Muscle of leg (tissue), 16 donors: Measurements from ENCODE around the gene ELAVL4. TPM values are rescaled to one million over a fixed set of nuclear protein-coding genes. Genes with fewer than 3 reads are reported as not detected.

Experiments used
- DNase-seq: peaks from one replicate; pipeline ENCODE4 v3.0.0; 2013
- H3K27ac ChIP-seq: one replicate; pipeline ENCODE4 v1.5.1; 2013; ENCODE audit warnings: mild to moderate bottlenecking, low read length, control low read depth
- H3K27me3 ChIP-seq: one replicate; pipeline ENCODE4 v1.6.1; 2013; ENCODE audit warnings: low read length; ENCODE audit not compliant: control insufficient read depth, insufficient read depth
- H3K36me3 ChIP-seq: one replicate; pipeline ENCODE4 v1.6.1; 2013; ENCODE audit warnings: low read length; ENCODE audit not compliant: control insufficient read depth, insufficient read depth
- H3K4me1 ChIP-seq: one replicate; pipeline ENCODE4 v1.6.1; 2013; ENCODE audit warnings: low read length; ENCODE audit not compliant: control insufficient read depth, insufficient read depth
- H3K4me3 ChIP-seq: one replicate; pipeline ENCODE4 v1.5.1; 2013; ENCODE audit warnings: low read length, control low read depth
- H3K9me3 ChIP-seq: replicated peaks from 2 replicates; pipeline ENCODE4 v1.6.1; 2013; ENCODE audit warnings: low read depth, low read length; ENCODE audit not compliant: control insufficient read depth
- WGBS: methylation state at CpG from one replicate; pipeline ENCODE4 v1.1.5; 2013; ENCODE audit warnings: missing lambda C conversion rate; ENCODE audit not compliant: insufficient coverage; 5-methylcytosine and 5-hydroxymethylcytosine counted together
- long read RNA-seq, 11 donors: transcript quantifications; one replicate each; lab custom pipeline, GENCODE V29; 2026
- polyA plus RNA-seq, 8 donors: library from polyadenylated mRNA; unstranded; fragments of 120-200 nt; gene quantifications; one replicate each; pipeline versions ENCODE4 v1.2.1 to v1.2.3, GENCODE V29; 2013; ENCODE audit warnings: inconsistent platforms in 1 of 8, low replicate concordance in 1 of 8; ENCODE audit not compliant: insufficient read length in 8 of 8, insufficient read depth in 1 of 8
- total RNA-seq: library from RNA; stranded (reverse); fragments of 120-200 nt; gene quantifications from one replicate; pipeline ENCODE4 v1.2.4, GENCODE V29; 2013

The ELAVL4 gene
- total RNA-seq = 0.13 TPM
- under 1 TPM; 0.07 to 0.91 (median 0.19) TPM for polyA plus RNA-seq
- long read RNA-seq, donor 1 = 0 reads
- long read RNA-seq, donor 2 = 0 reads
- long read RNA-seq, donor 3 = 0 reads
- long read RNA-seq, donor 4 = 0 reads
- long read RNA-seq, donor 5 = 0 reads
- long read RNA-seq, donor 6 = 0 reads
- long read RNA-seq, donor 7 = 0 reads
- long read RNA-seq, donor 8 = 0 reads
- long read RNA-seq, donor 9 = 0 reads
- long read RNA-seq, donor 10 = 0 reads
- long read RNA-seq, donor 11 = 0 reads

DNA sequence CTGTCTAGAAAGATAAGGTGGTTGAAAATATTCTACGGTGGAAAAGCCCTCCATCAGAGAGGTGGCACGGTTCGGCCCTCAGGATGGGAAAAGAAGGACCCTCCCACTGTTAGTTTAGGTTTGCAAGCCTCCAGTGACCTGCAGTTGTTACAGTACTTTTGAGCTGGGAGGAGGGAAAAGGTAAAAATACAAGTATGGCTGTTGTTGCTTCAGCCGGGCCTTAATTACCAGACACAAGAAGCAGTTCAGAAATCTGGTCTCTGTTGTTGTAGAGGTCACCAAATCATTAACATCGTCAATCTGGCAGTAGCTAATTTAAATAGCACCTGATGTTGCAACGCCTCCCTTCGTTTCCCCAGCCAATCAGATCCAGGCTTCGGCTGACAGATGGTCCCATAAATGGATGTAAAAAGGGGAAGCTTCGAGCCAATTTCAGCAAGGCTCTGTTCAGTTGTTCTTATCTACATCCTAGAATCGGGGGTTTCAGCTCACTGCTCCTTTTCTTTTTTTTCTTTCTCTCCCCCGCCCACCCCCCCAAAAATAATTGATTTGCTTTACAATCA is at the start of gene ELAVL4:
Gene ELAVL4, plus strand, starts transcription at position 424 of the 563 bp plus-strand sequence. CDS start 270 bp downstream, outside the sequence.
- no peaks in the 10 kb centered on the region for H3K36me3 ChIP-seq

DNA sequence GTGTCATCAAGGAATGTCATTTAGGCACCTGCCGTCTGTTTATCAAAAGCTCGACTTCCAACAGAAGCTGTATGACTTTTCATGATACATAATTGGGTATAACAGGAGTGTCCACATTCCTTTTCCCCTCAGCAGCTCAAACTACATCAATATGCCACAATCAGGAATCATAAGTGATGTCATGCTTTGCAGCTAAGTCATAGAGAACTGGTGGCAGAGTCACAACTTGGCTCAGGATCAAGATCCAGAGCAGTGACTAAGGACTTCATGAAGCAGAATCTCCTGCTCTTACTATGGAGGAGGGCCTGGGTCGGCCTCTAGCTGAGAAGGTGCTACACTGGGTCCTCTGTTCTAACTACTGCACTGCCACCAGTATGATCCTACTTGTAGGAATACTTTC is 48.4 kb upstream of the ELAVL4 start:
- Histone ChIP-seq H3K9me3 (no peaks in the 10 kb centered on the region), H3K36me3 (no peaks in the 10 kb centered on the region), H3K27ac (no peak overlapping the region), H3K4me1 (no peaks in the 10 kb centered on the region), H3K27me3 (no peaks in the 10 kb centered on the region), H3K4me3 (no peak overlapping the region)
- DNase-seq = no peak
- no CpG with 5 or more reads among the region's 3 CpGs for WGBS

More for the DNA sequence above, at the start of gene ELAVL4:
- Histone ChIP-seq H3K9me3 (no peaks in the 10 kb centered on the region), H3K27ac (no peak within 1 kb of the TSS), H3K4me1 (no peaks in the 10 kb centered on the region), H3K4me3 (no peak within 1 kb of the TSS), H3K27me3 (peaks cover 26% of the 10 kb centered on the region)
- DNase-seq = peak; percentile 20
- 50% methylated on average over 4 of the region's 11 CpGs for WGBS

DNA sequence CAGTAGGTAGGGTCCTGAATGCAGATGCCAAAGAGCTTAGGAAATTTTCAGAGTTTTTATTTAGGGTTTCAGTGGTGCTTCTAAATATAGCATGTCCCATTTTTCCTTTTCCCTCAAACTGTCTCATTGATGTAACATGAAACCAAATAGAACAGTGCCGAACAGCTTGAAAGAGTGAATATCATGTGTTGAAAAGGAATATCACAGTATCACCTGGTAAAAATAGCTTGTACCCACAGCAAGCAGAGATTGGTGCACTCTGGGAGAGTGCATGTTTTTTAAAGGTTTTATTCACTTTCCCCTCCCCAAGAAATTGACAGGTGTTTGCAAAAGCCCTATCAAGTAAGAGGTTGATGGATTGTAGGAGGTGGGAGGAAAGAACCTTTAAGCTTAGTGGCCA is 41.9 kb upstream of the ELAVL4 start:
- Histone ChIP-seq H3K9me3 (no peaks in the 10 kb centered on the region), H3K4me3 (no peak overlapping the region), H3K27ac (no peak overlapping the region), H3K36me3 (no peaks in the 10 kb centered on the region), H3K4me1 (no peaks in the 10 kb centered on the region), H3K27me3 (no peaks in the 10 kb centered on the region)
- no CpG with 5 or more reads among the region's 1 CpG for WGBS
- DNase-seq = no peak

DNA sequence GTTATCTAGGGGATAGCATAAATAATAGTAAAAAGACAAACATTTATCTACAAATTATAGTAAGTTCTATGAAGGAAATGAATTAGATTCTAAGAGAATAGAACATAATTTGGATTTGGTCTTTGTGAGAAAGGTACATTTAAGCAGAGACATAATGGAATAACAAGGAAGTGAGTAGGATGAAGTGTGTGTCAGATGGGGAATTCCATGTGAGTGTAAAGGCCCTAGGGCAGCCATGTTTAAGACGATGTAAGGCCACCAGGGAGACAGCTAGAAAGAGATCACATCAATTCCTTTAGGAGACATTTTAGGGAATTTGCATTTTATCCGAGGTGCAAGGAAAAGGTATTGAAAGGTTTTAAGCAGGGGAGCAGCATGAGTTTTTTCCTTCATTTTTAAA is 33.8 kb upstream of the ELAVL4 start:
- Histone ChIP-seq H3K4me1 (no peaks in the 10 kb centered on the region), H3K36me3 (no peaks in the 10 kb centered on the region), H3K9me3 (no peaks in the 10 kb centered on the region), H3K4me3 (no peak overlapping the region), H3K27ac (no peak overlapping the region), H3K27me3 (no peaks in the 10 kb centered on the region)
- no peak for DNase-seq
- 67% methylated on average over 1 of the region's 2 CpGs for WGBS

DNA sequence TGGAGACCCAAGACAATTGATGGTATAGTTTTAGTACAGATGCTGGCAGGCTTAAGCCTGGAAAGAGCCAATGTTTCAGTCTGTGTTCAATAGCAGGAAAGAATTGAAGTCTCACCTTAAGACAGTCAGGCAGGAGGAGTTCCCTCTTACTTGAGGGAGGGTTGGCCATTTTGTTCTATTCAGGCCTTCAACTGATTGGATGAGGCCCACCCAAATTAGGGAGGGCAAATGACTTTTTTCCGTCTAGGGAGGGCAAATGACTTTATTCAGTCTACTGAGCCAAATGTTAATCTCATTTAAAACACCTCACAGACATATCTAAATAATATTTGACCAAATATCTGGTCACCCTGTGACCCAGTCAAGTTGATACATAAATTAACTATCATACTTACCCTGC is 31.4 kb upstream of the ELAVL4 start:
- Histone ChIP-seq H3K27ac (no peak overlapping the region), H3K4me1 (no peaks in the 10 kb centered on the region), H3K9me3 (no peaks in the 10 kb centered on the region), H3K27me3 (no peaks in the 10 kb centered on the region), H3K4me3 (no peak overlapping the region), H3K36me3 (no peaks in the 10 kb centered on the region)
- no peak for DNase-seq
- WGBS = 50% methylated on average over 1 of the region's 1 CpG

DNA sequence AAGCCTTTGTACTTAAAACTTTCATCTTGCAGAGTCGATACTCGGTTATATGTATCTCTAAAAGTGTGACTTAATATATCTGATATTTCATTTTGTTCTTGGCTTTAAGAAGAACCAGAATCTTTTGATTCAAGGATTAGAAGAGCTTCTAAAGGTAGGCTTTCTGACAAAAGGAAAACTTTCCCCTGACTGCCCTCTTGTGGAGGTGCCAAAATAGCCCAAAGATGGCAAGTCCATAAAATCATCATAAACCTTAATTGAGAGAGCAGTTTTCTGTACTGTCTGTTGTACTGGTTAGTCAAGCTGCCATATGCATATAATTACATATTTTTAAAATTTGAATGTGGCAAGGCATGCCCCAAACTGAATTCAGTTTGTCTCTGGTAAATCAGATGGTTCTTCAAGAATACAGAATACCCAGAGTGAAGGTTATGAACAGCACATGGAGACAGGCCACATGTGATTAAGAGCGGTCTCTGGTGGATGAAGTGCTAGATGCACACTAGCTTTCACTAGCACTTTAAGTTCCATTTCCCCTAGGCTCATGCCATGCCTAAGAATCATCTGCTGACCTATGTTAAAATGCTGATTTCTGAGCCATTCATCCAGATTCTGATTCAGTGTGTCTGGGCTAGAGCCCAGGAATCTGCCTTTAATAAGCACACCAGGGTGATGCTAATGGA is 27.7 kb upstream of the ELAVL4 start:
- Histone ChIP-seq H3K27ac (no peak overlapping the region), H3K4me1 (no peaks in the 10 kb centered on the region), H3K27me3 (no peaks in the 10 kb centered on the region), H3K4me3 (no peak overlapping the region), H3K9me3 (no peaks in the 10 kb centered on the region), H3K36me3 (no peaks in the 10 kb centered on the region)
- no CpG with 5 or more reads among the region's 3 CpGs for WGBS
- no peak for DNase-seq

DNA sequence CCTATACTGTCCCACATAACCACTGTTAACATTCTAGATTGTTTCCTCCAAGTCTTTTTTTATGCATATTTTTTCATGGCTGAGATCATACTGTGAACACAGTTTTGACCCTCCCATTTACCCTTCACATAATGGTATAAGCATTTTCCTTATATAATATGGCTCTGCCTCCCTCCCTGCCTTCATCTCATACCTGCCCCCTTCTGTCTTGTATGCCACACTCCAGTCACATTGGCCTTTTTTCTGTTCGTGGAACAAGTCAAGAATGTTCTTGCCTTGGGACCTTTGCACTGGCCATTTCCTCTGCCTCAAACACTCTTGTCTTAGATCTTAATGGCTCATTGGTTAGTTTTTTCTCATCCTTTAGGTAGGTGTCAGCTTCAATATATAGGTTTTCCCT is 24.3 kb upstream of the ELAVL4 start:
- H3K9me3 ChIP-seq = no peaks in the 10 kb centered on the region
- WGBS = no CpG with 5 or more reads among the region's 1 CpG
- no peak for DNase-seq

DNA sequence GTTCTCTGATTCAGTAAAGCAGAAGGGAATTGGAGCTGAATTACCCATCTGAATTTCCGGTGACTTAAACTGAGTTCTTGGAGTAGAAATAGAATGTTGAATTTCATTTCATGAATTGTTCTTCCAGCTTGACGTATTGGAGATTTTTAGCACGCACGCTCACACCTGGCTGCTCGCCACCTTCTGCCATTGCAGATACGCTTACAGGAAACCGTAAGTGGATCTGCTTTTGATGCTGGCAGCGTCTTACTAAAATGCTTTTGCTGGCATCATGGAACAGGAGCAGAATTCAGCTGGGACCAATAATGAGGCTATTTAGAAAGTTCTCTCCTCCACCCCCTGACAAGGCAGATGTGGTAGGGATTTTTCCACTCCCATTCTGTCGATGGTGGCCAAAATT is 17.7 kb upstream of the ELAVL4 start:
- no peak for DNase-seq
- Histone ChIP-seq H3K27ac (no peak overlapping the region), H3K9me3 (no peaks in the 10 kb centered on the region), H3K4me3 (no peak overlapping the region), H3K4me1 (no peaks in the 10 kb centered on the region), H3K27me3 (no peaks in the 10 kb centered on the region), H3K36me3 (no peaks in the 10 kb centered on the region)
- WGBS = 36% methylated on average over 7 of the region's 9 CpGs

More for the DNA sequence above, 24.3 kb upstream of the ELAVL4 start:
- Histone ChIP-seq H3K4me1 (no peaks in the 10 kb centered on the region), H3K27me3 (no peaks in the 10 kb centered on the region), H3K36me3 (no peaks in the 10 kb centered on the region), H3K4me3 (no peak overlapping the region), H3K27ac (no peak overlapping the region)

DNA sequence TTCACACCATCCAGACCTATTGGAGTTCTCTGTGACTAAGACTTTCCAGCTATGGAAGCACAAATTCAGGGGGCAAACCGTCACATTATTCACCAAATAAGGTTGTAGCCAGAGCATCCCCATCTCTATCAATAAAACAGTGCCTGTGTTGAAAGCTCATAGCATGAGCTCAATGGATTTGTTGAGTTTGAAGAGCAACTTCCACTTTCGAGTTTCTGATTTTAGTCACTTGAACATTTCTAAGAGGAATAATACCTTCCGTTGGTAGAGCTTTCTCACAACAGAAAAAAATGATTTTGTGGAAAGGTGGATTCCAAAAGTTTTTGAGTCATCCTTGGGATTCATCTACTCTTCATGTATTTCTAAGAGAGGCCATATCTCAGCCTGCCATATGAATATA is 13.0 kb upstream of the ELAVL4 start:
- Histone ChIP-seq H3K9me3 (no peaks in the 10 kb centered on the region), H3K27me3 (no peaks in the 10 kb centered on the region), H3K4me3 (no peak overlapping the region), H3K4me1 (no peaks in the 10 kb centered on the region), H3K27ac (no peak overlapping the region), H3K36me3 (no peaks in the 10 kb centered on the region)
- DNase-seq = peak; percentile 3
- WGBS = no CpG with 5 or more reads among the region's 3 CpGs

DNA sequence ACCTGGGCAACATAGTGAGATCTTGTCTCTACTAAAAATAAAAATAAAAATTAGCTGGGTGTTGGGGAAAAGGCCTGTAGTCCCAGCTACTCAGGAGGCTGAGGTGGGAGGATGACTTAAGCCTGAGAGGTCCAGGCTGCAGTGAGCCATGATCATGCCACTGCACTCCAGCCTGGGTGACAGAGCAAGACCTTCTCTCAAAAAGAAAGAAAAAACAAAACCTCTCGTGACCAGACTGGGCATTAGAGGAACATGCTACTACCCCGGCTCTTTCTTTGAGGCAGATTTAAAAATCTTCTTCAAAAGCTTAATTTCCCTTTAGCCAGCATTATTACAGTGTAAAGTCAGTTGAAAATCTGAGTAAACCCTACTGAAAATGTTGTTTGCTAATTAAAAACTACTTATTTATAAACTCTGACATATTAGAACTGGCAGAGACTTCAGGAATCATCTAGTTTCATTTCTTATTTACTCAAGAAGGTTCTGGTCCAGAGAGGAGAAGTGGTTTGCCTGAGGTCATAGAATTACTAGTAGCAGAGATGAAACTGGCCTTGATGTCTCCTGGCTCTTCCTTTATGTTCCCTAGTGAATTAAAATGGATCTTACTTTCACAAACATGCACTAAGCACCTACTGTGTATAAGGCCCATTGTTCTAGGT is 11.6 kb upstream of the ELAVL4 start:
- no peaks in the 10 kb centered on the region for H3K9me3 ChIP-seq
- H3K27me3 ChIP-seq = no peaks in the 10 kb centered on the region
- no peak overlapping the region for H3K27ac ChIP-seq
- no peak overlapping the region for H3K4me3 ChIP-seq
- WGBS = no CpG with 5 or more reads among the region's 2 CpGs
- peak; percentile 35 for DNase-seq
- H3K36me3 ChIP-seq = no peaks in the 10 kb centered on the region
- no peaks in the 10 kb centered on the region for H3K4me1 ChIP-seq
